HCT116 (cell line): Measurements from ENCODE around the gene ZBTB26. TPM values are rescaled to one million over a fixed set of nuclear protein-coding genes. Genes with fewer than 3 reads are reported as not detected.

Experiments used
- ATAC-seq: fragments of 200-7000 bp; cut with Tn5 transposase; 2 replicates; pipeline ENCODE4 v1.9.1; 2020; ENCODE audit warnings: mild to moderate bottlenecking, moderate library complexity
- BruUV-seq: library from RNA; stranded (reverse); fragments of 400-500 nt; replicated peaks from 2 replicates; lab custom pipeline; 2021; lab: Mats Ljungman, UMichigan
- CTCF ChIA-PET: fragments of 300-600 bp; sonication (Branson Sonifier 250); formaldehyde crosslinking; loops from one replicate; lab custom pipeline; 2021; ENCODE audit warnings: antibody characterized with exemption; lab: Charles Lee
- POLR2A ChIA-PET: fragments of 300-600, 350-600 bp; sonication (Branson Sonifier 250); formaldehyde crosslinking; loops from one replicate; lab custom pipeline; 2021; ENCODE audit warnings: antibody characterized with exemption; lab: Charles Lee
- RAD21 ChIA-PET, 2 experiments: fragments of 300-600 bp; sonication (Branson Sonifier 250); formaldehyde crosslinking; loops; one replicate each; lab custom pipeline; 2023; ENCODE audit warnings: low total read pairs in 2 of 2; ENCODE audit not compliant: uncharacterized antibody in 2 of 2, unreplicated experiment in 2 of 2, low non-redundant PET in 1 of 2; lab: Charles Lee
- DNase-seq: peaks from one replicate; pipeline ENCODE4 v3.0.0-alpha.2; 2010; ENCODE audit warnings: low read depth, low spot score
- H2AFZ ChIP-seq: fragments of 200-600 bp; shearing (Covaris generic), sonication (generic); 2 replicates; pipeline ENCODE4 v1.6.1; 2017; ENCODE audit warnings: low read depth, mixed run types, mixed read lengths, antibody characterized with exemption, low read length; ENCODE audit not compliant: poor library complexity, severe bottlenecking
- H3K27ac ChIP-seq: 2 replicates; pipeline ENCODE4 v1.5.1; 2012; ENCODE audit warnings: low read depth, low read length
- H3K27me3 ChIP-seq: fragments of 200-600 bp; sonication (generic); 2 replicates; pipeline ENCODE4 v1.6.1; 2016; ENCODE audit warnings: mixed run types, low read length, mixed read lengths; ENCODE audit not compliant: insufficient read depth
- H3K36me3 ChIP-seq, 2 experiments: fragments of 200-500 bp in 1 of 2; fragments of 200-600 bp in 1 of 2; sonication (Bioruptor generic) in 1 of 2; sonication (generic) in 1 of 2; 2 replicates each; pipeline versions ENCODE4 v1.5.1 to v1.6.1; 2014 to 2016; ENCODE audit warnings: low read length in 2 of 2, inconsistent platforms in 1 of 2, mixed read lengths in 1 of 2, mixed run types in 1 of 2; ENCODE audit not compliant: insufficient read depth in 2 of 2, control insufficient read depth in 1 of 2
- H3K4me1 ChIP-seq, 2 experiments: fragments of 200-600 bp in 1 of 2; sonication (generic) in 1 of 2; 2 replicates each; pipeline versions ENCODE4 v1.5.1 to v1.6.1; 2012 to 2017; ENCODE audit warnings: low read length in 2 of 2, inconsistent platforms in 1 of 2, mild to moderate bottlenecking in 1 of 2, mixed read lengths in 1 of 2, mixed run types in 1 of 2, moderate library complexity in 1 of 2; ENCODE audit not compliant: insufficient read depth in 2 of 2, control insufficient read depth in 1 of 2
- H3K4me2 ChIP-seq: fragments of 200-600 bp; sonication (generic); 2 replicates; pipeline ENCODE4 v1.6.1; 2017; ENCODE audit warnings: mixed run types, low read length, mixed read lengths
- H3K4me3 ChIP-seq, 2 experiments: fragments of 200-600 bp in 1 of 2; sonication (generic) in 1 of 2; replicated peaks in 1 of 2; 2 replicates each; pipeline ENCODE4 v1.5.1; 2011 to 2016; ENCODE audit warnings: low read length in 2 of 2, control low read depth in 1 of 2, low read depth in 1 of 2, mild to moderate bottlenecking in 1 of 2, mixed read lengths in 1 of 2, mixed run types in 1 of 2
- H3K79me2 ChIP-seq: fragments of 200-600 bp; sonication (generic); 2 replicates; pipeline ENCODE4 v1.6.1; 2017; ENCODE audit warnings: mild to moderate bottlenecking, mixed run types, low read length, moderate library complexity, mixed read lengths; ENCODE audit not compliant: insufficient read depth
- H3K9ac ChIP-seq: fragments of 200-600 bp; sonication (generic); 2 replicates; pipeline ENCODE4 v1.6.1; 2016; ENCODE audit warnings: low read length, mixed read lengths
- H3K9me2 ChIP-seq: fragments of 200-600 bp; sonication (generic), shearing (Covaris generic); 2 replicates; pipeline ENCODE4 v1.6.1; 2017; ENCODE audit warnings: mixed run types, mild to moderate bottlenecking, moderate library complexity; ENCODE audit not compliant: insufficient read depth
- H3K9me3 ChIP-seq, 2 experiments: fragments of 200-500 bp in 1 of 2; fragments of 200-600 bp in 1 of 2; sonication (Bioruptor generic) in 1 of 2; sonication (generic) in 1 of 2; 2 replicates each; pipeline ENCODE4 v1.6.1; 2014 to 2017; ENCODE audit warnings: low read length in 2 of 2, mixed read lengths in 2 of 2, inconsistent platforms in 1 of 2, low read depth in 1 of 2, mild to moderate bottlenecking in 1 of 2, mixed run types in 1 of 2, moderate library complexity in 1 of 2; ENCODE audit not compliant: control insufficient read depth in 1 of 2, insufficient read depth in 1 of 2
- H4K20me1 ChIP-seq: fragments of 200-600 bp; sonication (generic), shearing (Covaris generic); 2 replicates; pipeline ENCODE4 v1.6.1; 2017; ENCODE audit warnings: mixed run types, mild to moderate bottlenecking, moderate library complexity; ENCODE audit not compliant: insufficient read depth
- CBX3 ChIP-seq: IDR thresholded peaks from 2 replicates; pipeline ENCODE4 v1.6.1; 2012; ENCODE audit warnings: low read depth
- CEBPB ChIP-seq: IDR thresholded peaks from 2 replicates; pipeline ENCODE4 v1.6.1; 2012; ENCODE audit warnings: low read depth
- EGR1 ChIP-seq: IDR thresholded peaks from 2 replicates; pipeline ENCODE4 v1.6.1; 2012; ENCODE audit warnings: low read depth
- EZH2phosphoT487 ChIP-seq: fragments of 200-600 bp; IDR thresholded peaks from 2 replicates; pipeline ENCODE4 v1.6.1; 2018; ENCODE audit warnings: antibody characterized with exemption, borderline replicate concordance
- FOSL1 ChIP-seq: IDR thresholded peaks from 2 replicates; pipeline ENCODE4 v1.6.1; 2012; ENCODE audit warnings: low read depth
- JUND ChIP-seq: IDR thresholded peaks from 2 replicates; pipeline ENCODE4 v1.6.1; 2012
- RAD21 ChIP-seq: IDR thresholded peaks from 2 replicates; pipeline ENCODE4 v1.6.1; 2012; ENCODE audit warnings: low read depth, mild to moderate bottlenecking
- TCF7L2 ChIP-seq: IDR thresholded peaks from 2 replicates; pipeline ENCODE4 v1.7.0; 2011; ENCODE audit warnings: borderline replicate concordance, inconsistent platforms; ENCODE audit not compliant: insufficient read depth, insufficient read length; ENCODE audit errors: extremely low read depth
- YY1 ChIP-seq: IDR thresholded peaks from 2 replicates; pipeline ENCODE4 v1.6.1; 2011; ENCODE audit warnings: low read length, low read depth, moderate library complexity, mild to moderate bottlenecking; ENCODE audit not compliant: insufficient replicate concordance; ENCODE audit errors: extremely low read depth
- ZNF274 ChIP-seq: fragments of 200-500 bp; sonication (Bioruptor generic); IDR thresholded peaks from 2 replicates; pipeline ENCODE4 v1.6.1; 2014; ENCODE audit warnings: mild to moderate bottlenecking, low read depth, low read length, inconsistent platforms
- intact Hi-C: fragments of 100-400 bp; cut with micrococcal nuclease; formaldehyde crosslinking; loops from 2 replicates; pipeline ENCODE4 v1.10.0; 2022
- total RNA-seq: library from RNA; stranded (reverse); gene quantifications from one replicate; pipeline ENCODE4 v1.2.1, GENCODE V29; 2021; ENCODE audit not compliant: unreplicated experiment
- TF ChIP-seq, protein P1 (sequence below): IDR thresholded peaks from 2 replicates; pipeline ENCODE4 v1.6.1; 2012
- TF ChIP-seq, protein P2 (sequence below): IDR thresholded peaks from 2 replicates; pipeline ENCODE4 v1.6.1; 2012
- TF ChIP-seq, protein P3 (sequence below): IDR thresholded peaks from 2 replicates; pipeline ENCODE4 v1.6.1; 2011; ENCODE audit warnings: mild to moderate bottlenecking, low read length, moderate library complexity; ENCODE audit not compliant: insufficient replicate concordance; ENCODE audit errors: extremely low read depth
- TF ChIP-seq, protein P4 (sequence below): IDR thresholded peaks from 2 replicates; pipeline ENCODE4 v1.6.1; 2012; ENCODE audit warnings: low read depth
- TF ChIP-seq, protein P5 (sequence below), 3 experiments: fragments of 200-600 bp in 1 of 3; sonication (generic) in 1 of 3; IDR thresholded peaks in 2 of 3; conservative IDR thresholded peaks in 1 of 3; 2 replicates each; pipeline ENCODE4 v1.5.1; 2012 to 2017; ENCODE audit warnings: low read depth in 2 of 3, low read length in 2 of 3, antibody characterized with exemption in 1 of 3, borderline replicate concordance in 1 of 3, control low read depth in 1 of 3, mild to moderate bottlenecking in 1 of 3, mixed read lengths in 1 of 3, mixed run types in 1 of 3, moderate library complexity in 1 of 3; ENCODE audit not compliant: insufficient read depth in 1 of 3

The ZBTB26 gene
- total RNA-seq, 1 experiment from 2014 or later = 5.5 TPM

DNA sequence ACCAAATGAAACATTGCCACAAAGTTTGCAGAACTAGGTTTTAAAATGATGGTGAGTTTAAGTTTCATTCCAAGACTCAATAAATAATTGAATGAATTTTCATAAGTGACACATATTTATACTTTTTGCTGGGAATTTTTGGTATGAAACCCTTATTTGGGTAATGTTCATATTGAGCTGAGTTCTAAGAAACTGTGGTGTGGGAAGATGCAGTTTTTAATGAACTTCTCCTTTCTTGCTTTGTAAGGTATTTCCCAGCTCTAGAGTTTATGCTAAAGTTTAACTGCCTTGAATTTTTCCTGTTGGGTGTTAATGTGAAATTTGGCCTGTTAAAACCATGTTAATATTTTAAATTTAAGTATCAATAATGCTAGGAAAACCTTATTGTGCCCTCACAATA, 24.6 kb upstream of the ZBTB26 start:
- no TSS peak for BruUV-seq

More for the DNA sequence above, 24.6 kb upstream of the ZBTB26 start:
- DNase-seq (no peak), ATAC-seq (no peak)
- ChIA-PET POLR2A (no interaction called here), CTCF (no interaction called here), RAD21 (no interaction called here)
- Histone ChIP-seq H3K36me3 (no peaks in the 10 kb centered on the region), H3K4me2 (no peak overlapping the region), H3K27me3 (no peaks in the 10 kb centered on the region), H3K9me3 (no peaks in the 10 kb centered on the region), H3K9me2 (no peaks in the 10 kb centered on the region), H2AFZ (no peak overlapping the region), H3K27ac (no peak overlapping the region), H3K4me1 (peaks cover 3 to 6% of the 10 kb centered on the region in 2 experiments; a peak in 2 of 4 replicates), H3K79me2 (peaks cover 61% of the 10 kb centered on the region), H4K20me1 (peaks cover 12% of the 10 kb centered on the region; the same call in 1 of the 2 replicates), H3K9ac (no peak overlapping the region), H3K4me3 (no peak overlapping the region)
- intact Hi-C loops = no loop called here
- TF ChIP-seq, protein P1, sequence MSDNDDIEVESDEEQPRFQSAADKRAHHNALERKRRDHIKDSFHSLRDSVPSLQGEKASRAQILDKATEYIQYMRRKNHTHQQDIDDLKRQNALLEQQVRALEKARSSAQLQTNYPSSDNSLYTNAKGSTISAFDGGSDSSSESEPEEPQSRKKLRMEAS = no peak
- TF ChIP-seq CEBPB (no peak), EZH2phosphoT487 (no peak), JUND (no peak), TCF7L2 (no peak), FOSL1 (no peak), YY1 (no peak), EGR1 (no peak), ZNF274 (no peak), CBX3 (no peak), RAD21 (no peak)
- TF ChIP-seq, protein P2, sequence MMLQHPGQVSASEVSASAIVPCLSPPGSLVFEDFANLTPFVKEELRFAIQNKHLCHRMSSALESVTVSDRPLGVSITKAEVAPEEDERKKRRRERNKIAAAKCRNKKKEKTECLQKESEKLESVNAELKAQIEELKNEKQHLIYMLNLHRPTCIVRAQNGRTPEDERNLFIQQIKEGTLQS = no peak
- TF ChIP-seq, protein P3, sequence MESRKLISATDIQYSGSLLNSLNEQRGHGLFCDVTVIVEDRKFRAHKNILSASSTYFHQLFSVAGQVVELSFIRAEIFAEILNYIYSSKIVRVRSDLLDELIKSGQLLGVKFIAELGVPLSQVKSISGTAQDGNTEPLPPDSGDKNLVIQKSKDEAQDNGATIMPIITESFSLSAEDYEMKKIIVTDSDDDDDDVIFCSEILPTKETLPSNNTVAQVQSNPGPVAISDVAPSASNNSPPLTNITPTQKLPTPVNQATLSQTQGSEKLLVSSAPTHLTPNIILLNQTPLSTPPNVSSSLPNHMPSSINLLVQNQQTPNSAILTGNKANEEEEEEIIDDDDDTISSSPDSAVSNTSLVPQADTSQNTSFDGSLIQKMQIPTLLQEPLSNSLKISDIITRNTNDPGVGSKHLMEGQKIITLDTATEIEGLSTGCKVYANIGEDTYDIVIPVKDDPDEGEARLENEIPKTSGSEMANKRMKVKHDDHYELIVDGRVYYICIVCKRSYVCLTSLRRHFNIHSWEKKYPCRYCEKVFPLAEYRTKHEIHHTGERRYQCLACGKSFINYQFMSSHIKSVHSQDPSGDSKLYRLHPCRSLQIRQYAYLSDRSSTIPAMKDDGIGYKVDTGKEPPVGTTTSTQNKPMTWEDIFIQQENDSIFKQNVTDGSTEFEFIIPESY = no peak
- TF ChIP-seq, protein P4, sequence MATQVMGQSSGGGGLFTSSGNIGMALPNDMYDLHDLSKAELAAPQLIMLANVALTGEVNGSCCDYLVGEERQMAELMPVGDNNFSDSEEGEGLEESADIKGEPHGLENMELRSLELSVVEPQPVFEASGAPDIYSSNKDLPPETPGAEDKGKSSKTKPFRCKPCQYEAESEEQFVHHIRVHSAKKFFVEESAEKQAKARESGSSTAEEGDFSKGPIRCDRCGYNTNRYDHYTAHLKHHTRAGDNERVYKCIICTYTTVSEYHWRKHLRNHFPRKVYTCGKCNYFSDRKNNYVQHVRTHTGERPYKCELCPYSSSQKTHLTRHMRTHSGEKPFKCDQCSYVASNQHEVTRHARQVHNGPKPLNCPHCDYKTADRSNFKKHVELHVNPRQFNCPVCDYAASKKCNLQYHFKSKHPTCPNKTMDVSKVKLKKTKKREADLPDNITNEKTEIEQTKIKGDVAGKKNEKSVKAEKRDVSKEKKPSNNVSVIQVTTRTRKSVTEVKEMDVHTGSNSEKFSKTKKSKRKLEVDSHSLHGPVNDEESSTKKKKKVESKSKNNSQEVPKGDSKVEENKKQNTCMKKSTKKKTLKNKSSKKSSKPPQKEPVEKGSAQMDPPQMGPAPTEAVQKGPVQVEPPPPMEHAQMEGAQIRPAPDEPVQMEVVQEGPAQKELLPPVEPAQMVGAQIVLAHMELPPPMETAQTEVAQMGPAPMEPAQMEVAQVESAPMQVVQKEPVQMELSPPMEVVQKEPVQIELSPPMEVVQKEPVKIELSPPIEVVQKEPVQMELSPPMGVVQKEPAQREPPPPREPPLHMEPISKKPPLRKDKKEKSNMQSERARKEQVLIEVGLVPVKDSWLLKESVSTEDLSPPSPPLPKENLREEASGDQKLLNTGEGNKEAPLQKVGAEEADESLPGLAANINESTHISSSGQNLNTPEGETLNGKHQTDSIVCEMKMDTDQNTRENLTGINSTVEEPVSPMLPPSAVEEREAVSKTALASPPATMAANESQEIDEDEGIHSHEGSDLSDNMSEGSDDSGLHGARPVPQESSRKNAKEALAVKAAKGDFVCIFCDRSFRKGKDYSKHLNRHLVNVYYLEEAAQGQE = no peak
- TF ChIP-seq, protein P5, sequence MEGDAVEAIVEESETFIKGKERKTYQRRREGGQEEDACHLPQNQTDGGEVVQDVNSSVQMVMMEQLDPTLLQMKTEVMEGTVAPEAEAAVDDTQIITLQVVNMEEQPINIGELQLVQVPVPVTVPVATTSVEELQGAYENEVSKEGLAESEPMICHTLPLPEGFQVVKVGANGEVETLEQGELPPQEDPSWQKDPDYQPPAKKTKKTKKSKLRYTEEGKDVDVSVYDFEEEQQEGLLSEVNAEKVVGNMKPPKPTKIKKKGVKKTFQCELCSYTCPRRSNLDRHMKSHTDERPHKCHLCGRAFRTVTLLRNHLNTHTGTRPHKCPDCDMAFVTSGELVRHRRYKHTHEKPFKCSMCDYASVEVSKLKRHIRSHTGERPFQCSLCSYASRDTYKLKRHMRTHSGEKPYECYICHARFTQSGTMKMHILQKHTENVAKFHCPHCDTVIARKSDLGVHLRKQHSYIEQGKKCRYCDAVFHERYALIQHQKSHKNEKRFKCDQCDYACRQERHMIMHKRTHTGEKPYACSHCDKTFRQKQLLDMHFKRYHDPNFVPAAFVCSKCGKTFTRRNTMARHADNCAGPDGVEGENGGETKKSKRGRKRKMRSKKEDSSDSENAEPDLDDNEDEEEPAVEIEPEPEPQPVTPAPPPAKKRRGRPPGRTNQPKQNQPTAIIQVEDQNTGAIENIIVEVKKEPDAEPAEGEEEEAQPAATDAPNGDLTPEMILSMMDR (IDR thresholded peaks at IDR 0.05 in 2 of 3, conservative IDR thresholded peaks at IDR 0.05 in 1 of 3; ENCODE audit: borderline replicate concordance in 1 of 3, insufficient read depth in 1 of 3, low read depth in 2 of 3, low read length in 2 of 3) = no peak
